SK-N-SH (cell line): Measurements from ENCODE around the gene APOE. TPM values are rescaled to one million over a fixed set of nuclear protein-coding genes. Genes with fewer than 3 reads are reported as not detected.

ENCODE experiments used
- CTCF ChIA-PET: fragments of 300-600, 350-600 bp; formaldehyde crosslinking; extraction: SDS; loops from one replicate; lab custom pipeline; 2021; lab: Yijun Ruan, JAX
- POLR2A ChIA-PET: fragments of 350-600 bp; sonication (Branson Sonifier 250); formaldehyde crosslinking; extraction: SDS; loops from one replicate; lab custom pipeline; 2020; ENCODE audit warnings: antibody characterized with exemption, inconsistent platforms; lab: Yijun Ruan, JAX
- DNase-seq: peaks from one replicate; pipeline ENCODE4 v3.0.0; 2012
- H2AFZ ChIP-seq: fragments of 200-600 bp; sonication (generic); 2 replicates; pipeline ENCODE4 v1.8.1; 2016; ENCODE audit warnings: antibody characterized with exemption, mild to moderate bottlenecking, low read depth
- H3F3A ChIP-seq: fragments of 200-600 bp; sonication (generic); replicated peaks from 2 replicates; pipeline ENCODE3; 2016; ENCODE audit warnings: antibody characterized with exemption, mild to moderate bottlenecking; ENCODE audit not compliant: insufficient read depth
- H3K27ac ChIP-seq, 2 experiments: fragments of 200-500 bp in 1 of 2; fragments of 200-600 bp in 1 of 2; sonication (Bioruptor generic) in 1 of 2; sonication (generic), shearing (Covaris generic) in 1 of 2; 2 replicates each; pipeline versions ENCODE4 v1.5.1 to v1.6.1; 2014 to 2016; ENCODE audit warnings: low read depth in 2 of 2, inconsistent platforms in 1 of 2, low read length in 1 of 2, mild to moderate bottlenecking in 1 of 2, mixed read lengths in 1 of 2
- H3K27me3 ChIP-seq: fragments of 200-600 bp; sonication (generic), shearing (Covaris generic); 2 replicates; pipeline ENCODE4 v1.6.1; 2016; ENCODE audit warnings: mixed run types; ENCODE audit not compliant: insufficient read depth
- H3K36me3 ChIP-seq, 2 experiments: fragments of 200-500 bp in 1 of 2; fragments of 200-600 bp in 1 of 2; sonication (Bioruptor generic) in 1 of 2; sonication (generic) in 1 of 2; replicated peaks in 1 of 2; 2 replicates each; pipeline versions ENCODE3 to v1.5.1; 2014 to 2016; ENCODE audit warnings: low read length in 1 of 2, mild to moderate bottlenecking in 1 of 2; ENCODE audit not compliant: insufficient read depth in 2 of 2, control insufficient read depth in 1 of 2
- H3K4me1 ChIP-seq, 2 experiments: fragments of 200-500 bp in 1 of 2; fragments of 200-600 bp in 1 of 2; sonication (Bioruptor generic) in 1 of 2; sonication (generic), shearing (Covaris generic) in 1 of 2; 2 replicates each; pipeline versions ENCODE4 v1.5.1 to v1.6.1; 2014 to 2016; ENCODE audit warnings: low read depth in 1 of 2, low read length in 1 of 2, mixed run types in 1 of 2; ENCODE audit not compliant: insufficient read depth in 2 of 2, control insufficient read depth in 1 of 2
- H3K4me2 ChIP-seq: fragments of 200-600 bp; sonication (generic), shearing (Covaris generic); 2 replicates; pipeline ENCODE4 v1.6.1; 2017; ENCODE audit warnings: mixed run types
- H3K4me3 ChIP-seq, 2 experiments: fragments of 200-500 bp in 1 of 2; fragments of 200-600 bp in 1 of 2; sonication (Bioruptor generic) in 1 of 2; sonication (generic), shearing (Covaris generic) in 1 of 2; 2 replicates each; pipeline versions ENCODE4 v1.5.1 to v1.8.1; 2014 to 2016; ENCODE audit warnings: low read depth in 2 of 2, inconsistent platforms in 1 of 2, low read length in 1 of 2, mild to moderate bottlenecking in 1 of 2, mixed read lengths in 1 of 2, moderate library complexity in 1 of 2
- H3K79me2 ChIP-seq: fragments of 200-600 bp; sonication (generic); 2 replicates; pipeline ENCODE4 v1.8.1; 2017; ENCODE audit warnings: mild to moderate bottlenecking; ENCODE audit not compliant: insufficient read depth
- H3K9ac ChIP-seq: fragments of 200-600 bp; sonication (generic); 2 replicates; pipeline ENCODE4 v1.6.1; 2017; ENCODE audit warnings: mixed run types
- H3K9me2 ChIP-seq: fragments of 200-600 bp; sonication (generic); 2 replicates; pipeline ENCODE4 v1.6.1; 2017; ENCODE audit warnings: mixed run types
- H3K9me3 ChIP-seq: fragments of 200-600 bp; sonication (generic); 2 replicates; pipeline ENCODE4 v1.6.1; 2017; ENCODE audit warnings: mixed run types, mild to moderate bottlenecking, moderate library complexity
- H4K20me1 ChIP-seq: fragments of 200-600 bp; sonication (generic); 2 replicates; pipeline ENCODE4 v1.6.1; 2017; ENCODE audit warnings: mild to moderate bottlenecking, mixed run types; ENCODE audit not compliant: insufficient read depth
- FOSL2 ChIP-seq: IDR thresholded peaks from 2 replicates; pipeline ENCODE4 v1.4.0; 2012; ENCODE audit warnings: low read depth, mild to moderate bottlenecking, moderate library complexity, borderline replicate concordance
- FOXJ3 ChIP-seq: sonication (generic); formaldehyde crosslinking; IDR thresholded peaks from 2 replicates; pipeline ENCODE4 v1.5.1; 2020; ENCODE audit warnings: mild to moderate bottlenecking, missing genetic modification reagents
- GATA2 ChIP-seq: sonication (generic); formaldehyde crosslinking; IDR thresholded peaks from 2 replicates; pipeline ENCODE4 v1.5.0; 2020; ENCODE audit warnings: mild to moderate bottlenecking, missing genetic modification reagents
- MEF2A ChIP-seq: IDR thresholded peaks from 2 replicates; pipeline ENCODE4 v1.4.0; 2012; ENCODE audit warnings: low read depth, borderline replicate concordance
- NFIC ChIP-seq: IDR thresholded peaks from 2 replicates; pipeline ENCODE4 v1.4.0; 2012; ENCODE audit warnings: borderline replicate concordance
- WGBS: methylation state at CpG from one replicate; pipeline ENCODE4 v1.1.6; 2017; ENCODE audit warnings: low lambda C conversion rate; 5-methylcytosine and 5-hydroxymethylcytosine counted together
- polyA plus RNA-seq, 3 experiments: library from polyadenylated mRNA; depleted of rRNA; stranded (reverse); fragments of >200 nt; gene quantifications; 2 replicates each; pipeline ENCODE4 v1.2.3, GENCODE V29; 2012
- TF ChIP-seq, protein P1 (sequence below): fragments of 150-350 bp; IDR thresholded peaks from 2 replicates; pipeline ENCODE4 v1.6.1; 2016; ENCODE audit warnings: mild to moderate bottlenecking, low read depth, low read length
- TF ChIP-seq, protein P2 (sequence below): IDR thresholded peaks from 2 replicates; pipeline ENCODE4 v1.4.0; 2012; ENCODE audit warnings: low read depth, borderline replicate concordance
- TF ChIP-seq, protein P3 (sequence below): IDR thresholded peaks from 2 replicates; pipeline ENCODE4; 2012

APOE gene
- polyA plus RNA-seq, 1 of the 3 experiments (the other 2 are of a cell fraction): 56.0 TPM

DNA sequence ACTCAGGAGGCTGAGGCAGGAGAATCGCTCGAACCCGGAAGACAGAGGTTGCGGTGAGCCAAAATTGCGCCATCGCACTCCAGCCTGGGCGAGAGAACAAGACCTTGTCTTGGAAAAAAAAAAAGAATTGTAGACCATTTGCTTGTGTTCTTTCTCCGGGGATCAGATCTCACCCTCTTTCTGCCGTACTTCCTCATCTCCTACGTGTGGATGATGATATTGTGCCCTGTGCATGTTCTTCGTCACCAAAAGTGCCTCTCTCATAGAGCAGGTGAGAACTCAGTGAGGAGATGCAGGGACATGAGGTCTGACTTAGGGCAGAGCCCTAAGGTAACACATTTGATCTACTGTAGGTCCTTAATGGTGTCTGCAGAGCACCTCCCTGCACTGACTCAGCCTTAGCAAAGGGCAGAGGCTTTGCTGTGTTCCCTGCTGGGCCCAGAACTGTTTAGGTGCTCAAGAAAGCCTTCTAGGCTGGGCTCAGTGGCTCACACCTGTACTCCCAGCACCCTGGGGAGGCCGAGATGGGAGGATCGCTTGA lies 41.5 kb downstream of the APOE start:
- Histone ChIP-seq H3K27ac (no peak overlapping the region), H3K9ac (no peak overlapping the region), H3K79me2 (no peaks in the 10 kb centered on the region), H3K9me3 (no peaks in the 10 kb centered on the region), H4K20me1 (no peaks in the 10 kb centered on the region), H3K4me3 (no peak overlapping the region), H3K27me3 (no peaks in the 10 kb centered on the region), H3K4me2 (no peak overlapping the region), H3F3A (peaks cover 5% of the 10 kb centered on the region), H2AFZ (no peak overlapping the region), H3K36me3 (peaks cover 3 to 6% of the 10 kb centered on the region in 2 experiments), H3K4me1 (no peaks in the 10 kb centered on the region), H3K9me2 (no peaks in the 10 kb centered on the region)
- no peak for DNase-seq
- CTCF ChIA-PET: interaction anchor here (10.2 kb wide), 1 partner anchor 43 kb away, joined by 131 read pairs; the partner anchor contains the start of gene APOE
- TF ChIP-seq, protein P1, sequence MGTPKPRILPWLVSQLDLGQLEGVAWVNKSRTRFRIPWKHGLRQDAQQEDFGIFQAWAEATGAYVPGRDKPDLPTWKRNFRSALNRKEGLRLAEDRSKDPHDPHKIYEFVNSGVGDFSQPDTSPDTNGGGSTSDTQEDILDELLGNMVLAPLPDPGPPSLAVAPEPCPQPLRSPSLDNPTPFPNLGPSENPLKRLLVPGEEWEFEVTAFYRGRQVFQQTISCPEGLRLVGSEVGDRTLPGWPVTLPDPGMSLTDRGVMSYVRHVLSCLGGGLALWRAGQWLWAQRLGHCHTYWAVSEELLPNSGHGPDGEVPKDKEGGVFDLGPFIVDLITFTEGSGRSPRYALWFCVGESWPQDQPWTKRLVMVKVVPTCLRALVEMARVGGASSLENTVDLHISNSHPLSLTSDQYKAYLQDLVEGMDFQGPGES: no peak
- TF ChIP-seq NFIC (no peak), MEF2A (no peak)
- POLR2A ChIA-PET: no interaction called here
- 92% methylated on average over 11 of the region's 13 CpGs for WGBS

DNA sequence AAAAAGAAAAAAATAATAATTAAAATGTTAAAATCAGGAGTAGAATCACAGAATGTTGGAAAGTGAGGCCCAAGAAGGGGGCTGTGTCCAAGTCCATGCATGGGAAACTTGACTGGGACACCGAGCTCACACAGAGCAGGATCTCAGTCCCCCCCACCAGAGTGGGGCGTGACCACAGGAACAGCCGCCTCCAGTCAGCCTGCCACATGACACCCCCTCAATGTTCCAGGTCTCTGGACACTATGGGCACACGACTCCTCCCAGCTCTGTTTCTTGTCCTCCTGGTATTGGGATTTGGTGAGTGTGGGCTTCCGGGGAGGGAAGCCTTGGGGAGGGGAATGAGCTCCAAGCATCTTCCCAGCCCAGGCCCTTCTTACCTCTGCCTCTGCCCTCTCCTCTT lies 42.6 kb downstream of the APOE start:
- Histone ChIP-seq H3K9me2 (no peaks in the 10 kb centered on the region), H4K20me1 (no peaks in the 10 kb centered on the region), H3K9ac (no peak overlapping the region), H3K4me2 (no peak overlapping the region), H3K27me3 (no peaks in the 10 kb centered on the region), H3K4me1 (no peaks in the 10 kb centered on the region), H3K27ac (no peak overlapping the region), H3K79me2 (no peaks in the 10 kb centered on the region), H3K4me3 (no peak overlapping the region), H3F3A (peaks cover 5% of the 10 kb centered on the region), H2AFZ (no peak overlapping the region)
- DNase-seq: no peak
- ChIA-PET CTCF (interaction anchor here (0.5 to 10.2 kb wide), 4 partner anchors 12 to 576 kb away, joined by 3 to 131 read pairs (median 30); partner anchors contain the start of gene APOE), POLR2A (interaction anchor here (1.2 kb wide), 1 partner anchor 38 kb away, joined by 3 read pairs; no protein-coding TSS in a partner anchor)
- WGBS: 86% methylated on average over 5 of the region's 5 CpGs
- TF ChIP-seq FOSL2 (no peak), GATA2 (CRISPR knock-in tag) (no peak), FOXJ3 (no peak)
- TF ChIP-seq, protein P2, sequence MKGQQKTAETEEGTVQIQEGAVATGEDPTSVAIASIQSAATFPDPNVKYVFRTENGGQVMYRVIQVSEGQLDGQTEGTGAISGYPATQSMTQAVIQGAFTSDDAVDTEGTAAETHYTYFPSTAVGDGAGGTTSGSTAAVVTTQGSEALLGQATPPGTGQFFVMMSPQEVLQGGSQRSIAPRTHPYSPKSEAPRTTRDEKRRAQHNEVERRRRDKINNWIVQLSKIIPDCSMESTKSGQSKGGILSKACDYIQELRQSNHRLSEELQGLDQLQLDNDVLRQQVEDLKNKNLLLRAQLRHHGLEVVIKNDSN: no peak
- TF ChIP-seq, protein P3, sequence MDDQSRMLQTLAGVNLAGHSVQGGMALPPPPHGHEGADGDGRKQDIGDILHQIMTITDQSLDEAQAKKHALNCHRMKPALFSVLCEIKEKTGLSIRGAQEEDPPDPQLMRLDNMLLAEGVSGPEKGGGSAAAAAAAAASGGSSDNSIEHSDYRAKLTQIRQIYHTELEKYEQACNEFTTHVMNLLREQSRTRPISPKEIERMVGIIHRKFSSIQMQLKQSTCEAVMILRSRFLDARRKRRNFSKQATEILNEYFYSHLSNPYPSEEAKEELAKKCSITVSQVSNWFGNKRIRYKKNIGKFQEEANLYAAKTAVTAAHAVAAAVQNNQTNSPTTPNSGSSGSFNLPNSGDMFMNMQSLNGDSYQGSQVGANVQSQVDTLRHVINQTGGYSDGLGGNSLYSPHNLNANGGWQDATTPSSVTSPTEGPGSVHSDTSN: no peak
- TF ChIP-seq, all 33 proteins: peak for 0
- H3K36me3 ChIP-seq: peaks cover 3 to 6% of the 10 kb centered on the region in 2 experiments
- H3K9me3 ChIP-seq: no peaks in the 10 kb centered on the region
